Erythroblast (primary cell): ENCODE data around the gene TOX4.

Source experiments
- GATA1 ChIP-seq: IDR thresholded peaks from 2 replicates; pipeline ENCODE4 v1.6.1; 2011; ENCODE audit warnings: low read depth, mild to moderate bottlenecking, control low read depth, low read length, moderate library complexity
- POLR2A ChIP-seq: IDR thresholded peaks from 2 replicates; pipeline ENCODE4 v1.6.1; 2011; ENCODE audit warnings: mild to moderate bottlenecking, low read length

- TF ChIP-seq POLR2A (no peak), GATA1 (no peak)
Measured at GRCh38 chr14:21537090-21537424, 60.1 kb downstream of the TOX4 start.
